Large intestine (tissue), 3 donors: ENCODE measurements around the gene CACNG8. TPM values are rescaled to one million over a fixed set of nuclear protein-coding genes. Genes with fewer than 3 reads are reported as not detected.
"Not testable (repeated sequence)": the region's sequence is repeated elsewhere in the genome, so short reads cannot be mapped to it uniquely, and the experiment has no call there.

Experiments used
- DNase-seq, 2 donors: peaks; one replicate each; pipeline versions ENCODE4 v3.0.0 to v3.0.0-alpha.2; 2013
- H3K27ac ChIP-seq: one replicate; pipeline ENCODE4 v1.5.1; 2013; ENCODE audit warnings: low read length
- H3K27me3 ChIP-seq: 2 replicates; pipeline ENCODE4 v1.6.1; 2013; ENCODE audit warnings: low read length; ENCODE audit not compliant: control insufficient read depth, insufficient read depth
- H3K36me3 ChIP-seq: 2 replicates; pipeline ENCODE4 v1.6.1; 2013; ENCODE audit warnings: low read length; ENCODE audit not compliant: control insufficient read depth, insufficient read depth
- H3K4me1 ChIP-seq: one replicate; pipeline ENCODE4 v1.6.1; 2013; ENCODE audit warnings: low read length; ENCODE audit not compliant: control insufficient read depth, insufficient read depth
- H3K4me3 ChIP-seq: one replicate; pipeline ENCODE4 v1.5.1; 2013; ENCODE audit warnings: low read length
- H3K9me3 ChIP-seq: one replicate; pipeline ENCODE4 v1.6.1; 2013; ENCODE audit warnings: mild to moderate bottlenecking, low read depth, low read length, moderate library complexity; ENCODE audit not compliant: control insufficient read depth
- WGBS: methylation state at CpG from one replicate; pipeline ENCODE4 v1.1.5; 2013; ENCODE audit warnings: low lambda C conversion rate; ENCODE audit not compliant: insufficient coverage; 5-methylcytosine and 5-hydroxymethylcytosine counted together
- polyA plus RNA-seq: library from polyadenylated mRNA; unstranded; fragments of 120-200 nt; gene quantifications from one replicate; pipeline ENCODE4 v1.2.1, GENCODE V29; 2013

Gene CACNG8
- polyA plus RNA-seq, 1 donor, result 0.15 TPM

DNA sequence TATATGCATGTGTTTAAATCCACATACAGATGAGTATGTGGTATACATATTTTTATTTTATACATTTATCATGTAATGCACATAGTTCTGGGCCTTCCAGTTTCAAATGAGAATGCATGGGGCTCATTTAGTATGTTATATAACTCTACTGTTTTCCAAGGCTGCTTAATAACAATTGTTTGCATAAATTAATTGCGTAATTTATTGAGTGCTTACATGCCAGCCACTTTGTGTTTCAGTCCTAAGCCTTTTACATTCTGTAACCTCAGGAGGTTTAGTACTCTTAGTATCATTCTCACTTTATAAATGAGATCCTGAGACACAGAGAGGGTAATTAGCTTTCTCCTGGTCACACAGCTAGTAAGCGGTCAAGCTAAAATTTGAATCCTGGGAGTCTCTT lies 16.7 kb upstream of the CACNG8 start:
- peaks cover 11% of the 10 kb centered on the region for H3K9me3 ChIP-seq
- no peaks in the 10 kb centered on the region for H3K4me1 ChIP-seq
- no peak for DNase-seq
- no peaks in the 10 kb centered on the region for H3K36me3 ChIP-seq
- WGBS, result 86% methylated on average over 1 of the region's 2 CpGs
- H3K4me3 ChIP-seq, result no peak overlapping the region
- no peak overlapping the region for H3K27ac ChIP-seq
- H3K27me3 ChIP-seq, result peaks cover 39% of the 10 kb centered on the region

DNA sequence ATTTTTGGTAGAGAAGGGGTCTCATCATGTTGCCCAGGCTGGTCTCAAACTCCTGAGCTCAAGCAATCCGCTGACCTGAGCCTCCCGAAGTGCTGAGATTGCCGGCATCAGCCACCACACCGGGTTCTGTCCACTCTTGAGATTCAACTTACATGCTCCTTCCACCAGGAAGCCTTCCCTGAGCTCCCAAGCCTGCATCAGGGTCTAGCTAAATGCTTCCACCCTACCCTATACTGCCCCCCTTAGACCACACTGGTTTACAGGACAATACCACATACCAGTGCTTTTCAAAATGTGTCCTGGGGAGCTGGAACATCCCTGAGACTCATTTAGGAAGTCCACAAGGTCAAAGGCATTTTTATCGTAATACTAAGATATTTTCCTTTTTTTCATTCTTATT lies 15.1 kb upstream of the CACNG8 start:
- Histone ChIP-seq H3K4me3 (no peak overlapping the region), H3K36me3 (no peaks in the 10 kb centered on the region), H3K27me3 (peaks cover 25% of the 10 kb centered on the region), H3K4me1 (no peaks in the 10 kb centered on the region), H3K9me3 (peaks cover 1% of the 10 kb centered on the region), H3K27ac (no peak overlapping the region)
- DNase-seq, result no peak
- no CpG with 5 or more reads among the region's 5 CpGs for WGBS

DNA sequence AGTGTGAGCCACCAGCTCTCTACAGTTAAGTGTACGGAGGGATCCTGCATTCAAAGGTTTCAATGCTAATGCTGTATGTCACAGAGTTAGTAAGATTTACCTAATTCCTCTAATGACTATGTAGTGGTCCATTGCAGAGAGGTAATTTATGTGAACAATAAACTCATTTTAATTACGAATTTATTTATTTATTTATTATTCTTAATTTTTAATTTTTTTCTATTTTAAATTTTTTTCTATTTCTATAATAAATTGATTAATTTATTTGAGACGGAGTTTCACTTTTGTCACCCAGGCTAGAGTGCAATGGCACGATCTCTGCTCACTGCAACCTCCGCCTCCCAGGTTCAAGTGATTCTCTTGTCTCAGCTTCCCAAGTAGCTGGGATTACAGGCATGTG lies 14.1 kb upstream of the CACNG8 start:
- H3K36me3 ChIP-seq, H3K4me1 ChIP-seq, H3K4me3 ChIP-seq, H3K9me3 ChIP-seq, DNase-seq, H3K27ac ChIP-seq: not testable (repeated sequence)
- peaks cover 17% of the 10 kb centered on the region for H3K27me3 ChIP-seq
- WGBS, result 50% methylated on average over 2 of the region's 5 CpGs

DNA sequence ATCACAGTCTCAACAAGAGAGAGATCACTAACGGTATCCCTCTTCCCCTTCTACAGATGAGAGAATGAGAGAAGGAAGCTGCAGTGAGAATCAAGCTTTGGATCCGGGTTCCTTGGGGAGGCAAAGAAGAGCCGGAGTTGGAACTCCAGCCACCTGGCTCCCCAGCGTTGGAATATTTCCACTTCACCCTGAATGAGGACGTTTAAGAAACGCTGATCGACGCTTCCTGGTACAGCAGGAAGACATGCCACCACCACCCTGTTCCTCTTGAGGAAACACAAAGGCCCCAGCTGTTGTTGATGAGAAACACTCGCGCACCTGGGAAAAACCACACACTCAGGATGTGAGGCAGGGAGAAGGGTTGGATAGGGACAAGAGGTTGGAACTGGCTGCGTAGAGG lies 11.3 kb upstream of the CACNG8 start:
- Histone ChIP-seq H3K27me3 (peaks cover 4% of the 10 kb centered on the region), H3K4me1 (no peaks in the 10 kb centered on the region), H3K9me3 (no peaks in the 10 kb centered on the region), H3K27ac (no peak overlapping the region), H3K4me3 (no peak overlapping the region), H3K36me3 (no peaks in the 10 kb centered on the region)
- no CpG with 5 or more reads among the region's 11 CpGs for WGBS
- DNase-seq, result no peak

DNA sequence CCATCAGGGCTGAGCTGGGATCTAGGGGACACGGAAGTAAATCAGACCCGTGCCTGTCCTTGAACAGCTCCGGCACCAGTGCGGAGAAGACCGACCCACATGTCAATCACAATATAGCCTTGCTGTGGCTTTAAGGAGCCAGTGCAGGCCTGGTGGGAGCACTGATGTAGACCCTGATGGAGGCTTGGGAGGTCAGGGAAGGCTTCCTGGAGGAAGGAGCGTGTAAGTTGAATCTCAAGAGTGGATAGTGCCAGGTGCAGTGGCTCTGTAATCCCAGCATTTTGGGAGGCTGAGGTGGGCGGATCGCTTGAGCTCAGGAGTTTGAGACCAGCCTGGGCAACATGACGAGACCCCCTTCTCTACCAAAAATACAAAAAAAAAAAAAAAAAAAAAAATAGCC lies 10.8 kb upstream of the CACNG8 start:
- Histone ChIP-seq H3K9me3 (no peaks in the 10 kb centered on the region), H3K27me3 (peaks cover 7% of the 10 kb centered on the region), H3K36me3 (no peaks in the 10 kb centered on the region), H3K27ac (no peak overlapping the region), H3K4me1 (no peaks in the 10 kb centered on the region), H3K4me3 (no peak overlapping the region)
- no peak for DNase-seq
- WGBS, result no CpG with 5 or more reads among the region's 9 CpGs

DNA sequence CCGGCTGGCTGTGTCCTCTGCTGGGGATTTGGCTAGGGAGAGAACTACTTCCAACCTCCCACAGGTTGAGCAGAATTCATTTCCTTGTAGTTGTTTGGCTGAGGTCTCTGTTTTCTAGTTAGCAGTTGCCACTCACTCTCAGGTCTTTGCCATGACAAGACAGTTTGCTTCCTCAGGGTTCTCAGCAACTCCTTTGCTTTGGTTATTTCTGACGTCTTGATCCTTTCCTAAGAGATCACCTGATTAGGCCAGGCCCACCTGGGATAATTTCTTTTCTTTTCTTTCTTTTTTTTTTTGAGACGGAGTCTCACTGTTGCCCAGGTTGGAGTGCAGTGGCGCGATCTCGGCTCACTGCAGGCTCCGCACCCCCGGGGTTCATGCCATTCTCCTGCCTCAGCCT lies 9.4 kb upstream of the CACNG8 start:
- Histone ChIP-seq H3K4me3 (no peak overlapping the region), H3K36me3 (no peaks in the 10 kb centered on the region), H3K9me3 (no peaks in the 10 kb centered on the region), H3K27ac (no peak overlapping the region), H3K4me1 (no peaks in the 10 kb centered on the region), H3K27me3 (peaks cover 21% of the 10 kb centered on the region)
- 73% methylated on average over 2 of the region's 8 CpGs for WGBS
- no peak for DNase-seq

DNA sequence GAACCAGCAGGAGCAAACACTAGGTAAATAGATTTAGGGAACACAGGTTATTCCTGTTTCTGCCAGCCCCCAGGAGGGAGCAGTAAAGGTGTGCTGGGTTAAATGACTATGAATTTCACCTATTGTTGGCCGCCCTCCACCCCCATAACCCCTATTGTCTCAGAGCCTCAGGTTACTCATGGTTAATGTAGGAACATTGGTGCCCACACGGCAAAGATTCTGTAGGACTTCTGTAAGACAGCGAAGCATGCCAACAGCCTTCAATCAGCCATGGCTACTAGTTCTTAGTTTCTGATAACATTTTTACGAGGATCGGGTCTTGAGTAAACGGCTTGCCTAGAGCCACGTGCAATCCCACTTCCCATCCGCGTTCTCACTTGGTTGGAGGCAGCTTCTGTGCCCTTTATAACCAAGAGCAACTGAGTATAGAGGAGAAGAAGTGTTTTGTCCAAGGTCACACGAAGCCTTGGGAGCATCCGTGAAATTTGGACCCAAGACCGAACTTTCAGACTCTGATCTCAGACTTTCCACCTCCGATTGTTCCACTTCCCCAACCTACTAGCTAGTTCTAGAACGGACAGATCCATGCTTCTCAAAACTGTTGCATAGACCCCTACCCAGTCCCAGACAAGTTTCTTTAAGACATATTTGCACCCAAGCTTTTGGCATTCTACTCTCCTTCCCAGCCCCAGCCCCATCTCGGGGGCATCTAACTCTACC lies 5.1 kb upstream of the CACNG8 start:
- Histone ChIP-seq H3K4me3 (no peak overlapping the region), H3K4me1 (no peaks in the 10 kb centered on the region), H3K27me3 (peaks cover 54% of the 10 kb centered on the region), H3K27ac (no peak overlapping the region), H3K36me3 (no peaks in the 10 kb centered on the region), H3K9me3 (no peaks in the 10 kb centered on the region)
- 0% methylated on average over 2 of the region's 15 CpGs for WGBS
- DNase-seq, result no peak

DNA sequence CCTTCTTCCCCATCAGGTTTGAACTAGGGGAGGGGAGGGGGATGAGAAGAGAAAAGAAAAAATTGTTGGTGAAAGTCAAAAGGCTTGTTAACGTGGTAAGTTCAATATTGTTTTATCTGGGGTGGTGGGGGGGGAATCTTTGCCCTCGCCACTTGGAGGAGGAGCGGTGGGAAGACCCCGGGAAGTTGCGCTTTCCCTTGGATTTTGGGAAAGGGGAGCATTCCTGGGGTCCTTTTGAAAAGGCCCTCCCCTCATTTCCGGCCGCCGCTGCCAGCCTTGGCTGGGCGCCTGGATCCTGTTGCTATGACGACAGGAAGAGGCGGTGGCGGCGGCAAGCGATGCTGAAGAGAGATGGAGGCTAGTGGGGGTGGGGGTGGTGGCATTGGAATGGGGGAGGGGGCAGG lies 4.6 kb upstream of the CACNG8 start:
- Histone ChIP-seq H3K4me3 (no peak overlapping the region), H3K9me3 (no peaks in the 10 kb centered on the region), H3K27ac (no peak overlapping the region), H3K4me1 (no peaks in the 10 kb centered on the region), H3K27me3 (peaks cover 56% of the 10 kb centered on the region), H3K36me3 (no peaks in the 10 kb centered on the region)
- no CpG with 5 or more reads among the region's 14 CpGs for WGBS
- no peak for DNase-seq

DNA sequence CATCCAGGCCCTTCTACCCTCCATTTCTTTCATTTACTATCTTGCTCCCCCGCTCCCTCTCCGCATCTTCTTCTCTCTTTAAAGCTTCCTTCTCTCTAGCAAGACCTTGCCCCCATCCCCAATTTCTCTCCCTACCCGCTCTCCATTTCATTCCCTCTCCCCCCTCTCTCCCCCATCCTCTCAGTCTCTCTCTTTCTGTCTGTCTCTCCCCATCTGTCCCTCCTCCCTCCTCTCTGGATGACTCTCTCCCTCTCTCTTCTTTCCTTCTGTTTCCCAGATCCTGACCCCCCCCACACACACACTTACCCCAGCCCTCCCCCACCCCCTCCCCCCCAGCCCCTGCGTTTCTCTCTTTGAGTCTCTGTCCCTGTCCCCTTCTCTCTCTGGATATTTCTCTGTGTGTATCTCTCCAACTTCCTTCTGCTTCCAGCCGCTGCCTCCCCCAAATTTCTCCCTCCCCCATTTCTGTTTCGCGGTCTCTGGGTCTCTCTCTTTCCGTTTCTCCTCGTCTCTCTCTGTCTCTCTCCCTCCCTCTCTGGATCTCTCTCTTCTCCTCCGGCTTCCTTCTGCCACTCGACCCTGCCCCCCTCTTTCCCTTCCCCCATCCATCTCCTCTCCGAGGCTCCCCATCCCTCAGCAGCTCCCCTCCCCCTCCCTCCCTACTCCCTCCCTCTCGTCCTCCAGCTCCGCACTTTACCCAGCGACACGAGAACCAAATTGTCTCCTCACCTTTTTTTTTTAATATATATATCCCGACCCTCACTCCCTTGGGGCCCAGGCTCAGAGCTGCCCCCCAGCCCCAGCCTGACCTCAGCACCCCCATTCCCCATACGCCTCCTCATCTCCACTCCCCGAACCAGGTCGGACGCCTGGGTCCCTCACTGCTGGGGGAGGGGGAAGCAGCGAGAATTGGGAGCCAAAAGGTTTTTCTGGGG lies 3.6 kb upstream of the CACNG8 start:
- H3K27me3 ChIP-seq, result peaks cover 65% of the 10 kb centered on the region
- H3K36me3 ChIP-seq, result no peaks in the 10 kb centered on the region
- no peaks in the 10 kb centered on the region for H3K9me3 ChIP-seq
- H3K27ac ChIP-seq, result no peak overlapping the region
- under 1% methylated on average over 10 of the region's 22 CpGs for WGBS
- no peak overlapping the region for H3K4me3 ChIP-seq
- no peaks in the 10 kb centered on the region for H3K4me1 ChIP-seq
- DNase-seq, result no peak

DNA sequence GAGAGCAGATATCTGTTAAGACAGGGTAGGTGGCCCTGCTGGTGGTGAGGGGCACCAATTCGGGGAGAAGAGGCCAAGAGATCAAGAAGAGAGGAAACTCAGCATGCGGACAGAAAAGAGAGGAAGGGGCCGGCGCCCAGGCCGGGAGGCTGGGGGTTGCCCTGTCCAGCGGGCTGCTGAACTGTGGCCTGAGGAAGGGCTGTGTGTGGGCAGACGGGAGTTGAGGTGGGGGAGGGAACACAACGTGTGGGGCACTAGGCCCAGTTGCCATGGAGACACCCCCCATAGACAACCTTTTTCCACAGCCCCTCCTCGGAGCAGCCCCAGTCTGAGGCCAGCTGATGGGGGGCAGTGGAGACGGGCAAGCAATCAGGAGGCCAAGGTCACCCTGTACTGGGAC lies 2.5 kb upstream of the CACNG8 start:
- Histone ChIP-seq H3K27me3 (peaks cover 76% of the 10 kb centered on the region), H3K36me3 (no peaks in the 10 kb centered on the region), H3K4me1 (no peaks in the 10 kb centered on the region), H3K9me3 (no peaks in the 10 kb centered on the region), H3K27ac (no peak overlapping the region), H3K4me3 (no peak overlapping the region)
- WGBS, result 0% methylated on average over 1 of the region's 10 CpGs
- no peak for DNase-seq
